GM10266 (cell line): Measurements from ENCODE around the gene DLAT.
"Not testable (repeated sequence)": the region's sequence is repeated elsewhere in the genome, so short reads cannot be mapped to it uniquely, and the experiment has no call there.

ENCODE experiments used
- DNase-seq: peaks from one replicate; pipeline ENCODE4 v3.0.0; 2012; ENCODE audit errors: extremely low spot score
- TF ChIP-seq, protein P1 (sequence below): IDR thresholded peaks from 2 replicates; pipeline ENCODE4 v1.5.1; 2012; ENCODE audit warnings: mild to moderate bottlenecking, low read depth; ENCODE audit not compliant: control insufficient read depth, insufficient read depth; ENCODE audit errors: missing control alignments

DLAT gene

GRCh38 chr11:112086422-112087191 is 61.4 kb downstream of the DLAT start, which contains the start of the genes SDHD and TIMM8B:
Gene SDHD, plus strand, starts transcription at chr11:112086873. Its CDS starts 35 bp downstream, at chr11:112086908.
Gene TIMM8B, minus strand, starts transcription at chr11:112086756. Its CDS starts 33 bp downstream, at chr11:112086723.
- DNase-seq = peak; percentile 88
- TF ChIP-seq, protein P1, sequence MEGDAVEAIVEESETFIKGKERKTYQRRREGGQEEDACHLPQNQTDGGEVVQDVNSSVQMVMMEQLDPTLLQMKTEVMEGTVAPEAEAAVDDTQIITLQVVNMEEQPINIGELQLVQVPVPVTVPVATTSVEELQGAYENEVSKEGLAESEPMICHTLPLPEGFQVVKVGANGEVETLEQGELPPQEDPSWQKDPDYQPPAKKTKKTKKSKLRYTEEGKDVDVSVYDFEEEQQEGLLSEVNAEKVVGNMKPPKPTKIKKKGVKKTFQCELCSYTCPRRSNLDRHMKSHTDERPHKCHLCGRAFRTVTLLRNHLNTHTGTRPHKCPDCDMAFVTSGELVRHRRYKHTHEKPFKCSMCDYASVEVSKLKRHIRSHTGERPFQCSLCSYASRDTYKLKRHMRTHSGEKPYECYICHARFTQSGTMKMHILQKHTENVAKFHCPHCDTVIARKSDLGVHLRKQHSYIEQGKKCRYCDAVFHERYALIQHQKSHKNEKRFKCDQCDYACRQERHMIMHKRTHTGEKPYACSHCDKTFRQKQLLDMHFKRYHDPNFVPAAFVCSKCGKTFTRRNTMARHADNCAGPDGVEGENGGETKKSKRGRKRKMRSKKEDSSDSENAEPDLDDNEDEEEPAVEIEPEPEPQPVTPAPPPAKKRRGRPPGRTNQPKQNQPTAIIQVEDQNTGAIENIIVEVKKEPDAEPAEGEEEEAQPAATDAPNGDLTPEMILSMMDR = peak; percentile 40

DNA sequence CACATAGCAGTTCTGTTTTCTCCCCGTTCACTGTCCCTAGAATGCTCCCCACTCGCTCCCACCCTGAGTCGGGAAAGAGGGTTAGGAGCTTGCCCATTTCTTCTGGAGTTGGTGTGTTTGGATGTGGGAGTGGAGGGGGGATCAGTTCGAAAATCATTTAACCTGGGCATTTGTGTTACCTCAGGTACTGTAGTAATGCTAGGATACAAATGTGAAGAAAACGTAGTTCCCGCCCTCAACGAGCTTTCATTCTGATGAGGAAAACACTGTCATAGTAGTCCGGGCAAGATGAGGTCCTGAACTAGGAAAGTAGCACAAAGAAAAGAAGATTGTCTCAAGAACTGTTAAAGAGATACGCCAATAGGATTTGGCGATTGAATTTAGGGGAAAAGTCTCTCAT is 62.0 kb downstream of the DLAT start:
- TF ChIP-seq, protein P1 = no peak

GRCh38 chr11:112095302-112095701 is 70.1 kb downstream of the DLAT start:
- not testable (repeated sequence) for DNase-seq

More for the DNA sequence above, 62.0 kb downstream of the DLAT start:
- DNase-seq = no peak

DNA sequence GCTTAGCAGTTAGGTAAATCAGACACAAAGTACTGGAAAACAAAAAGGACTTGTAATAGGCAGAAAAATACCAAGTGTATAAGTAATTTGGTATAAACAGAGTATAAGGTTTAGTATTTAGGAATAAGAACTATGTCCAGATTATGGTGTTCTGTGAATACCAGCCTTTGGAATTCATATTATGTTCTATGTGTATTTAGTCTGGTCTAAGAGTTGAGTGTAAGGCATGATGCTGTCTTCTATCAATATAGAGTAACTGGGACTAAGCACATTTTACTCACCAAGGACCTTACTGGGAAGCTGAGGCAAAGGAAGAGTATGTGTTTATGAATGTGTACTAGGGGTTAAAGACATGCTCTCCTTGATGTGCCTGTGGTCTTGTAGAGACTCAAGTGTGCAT is 71.0 kb downstream of the DLAT start:
- TF ChIP-seq, protein P1 = no peak
- no peak for DNase-seq

- DNase-seq = no peak
- TF ChIP-seq, protein P1 = no peak
Observed at GRCh38 chr11:112097734-112098528, 72.7 kb downstream of the DLAT start.

DNA sequence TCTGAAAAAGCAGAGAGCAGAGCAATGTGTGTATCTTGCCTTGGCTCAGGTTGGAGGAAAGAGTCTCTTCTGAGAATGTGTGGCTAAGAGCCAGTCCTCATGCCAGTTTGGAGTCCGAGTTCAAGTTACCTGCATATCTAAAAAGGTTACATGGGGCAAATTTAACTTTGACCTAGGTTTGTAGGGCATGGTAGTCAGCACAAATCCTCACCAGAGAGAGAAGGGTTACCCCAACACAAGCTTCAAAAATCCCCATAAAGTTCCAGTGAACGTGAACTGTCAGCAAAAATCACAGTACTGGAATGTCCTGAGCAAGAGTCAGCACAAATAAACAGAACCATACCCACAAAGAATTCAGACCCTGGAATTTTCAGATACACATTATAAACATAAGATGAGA is 75.3 kb downstream of the DLAT start:
- DNase-seq = no peak
- TF ChIP-seq, protein P1 = no peak

GRCh38 chr11:112103446-112103845 is 78.2 kb downstream of the DLAT start:
- TF ChIP-seq, protein P1 = no peak
- DNase-seq = no peak
